ENCODE measurements around the gene KCNT1.

KCNT1 gene

DNA sequence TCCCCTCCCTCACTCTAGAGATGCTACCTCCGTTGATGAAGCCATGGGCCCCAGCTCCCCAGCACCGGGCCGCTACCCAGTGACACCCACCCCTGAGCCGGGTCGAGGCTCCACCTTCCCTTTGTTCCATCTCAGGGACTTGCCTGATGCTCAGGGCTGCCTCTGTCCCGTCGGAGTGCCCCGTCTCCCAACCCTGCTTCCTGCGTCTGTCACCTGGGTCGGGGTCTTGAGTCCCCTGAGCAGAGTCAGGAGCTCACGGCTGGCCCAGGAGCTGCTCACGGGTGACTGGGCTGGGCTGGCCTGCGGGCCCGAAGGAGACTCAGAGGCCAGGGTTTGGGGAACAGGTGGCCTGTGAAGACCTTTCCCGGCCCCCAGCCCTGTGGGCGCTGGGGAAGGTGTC lies 85.3 kb downstream of the KCNT1 start:
- DNase-seq, result no peak

DNA sequence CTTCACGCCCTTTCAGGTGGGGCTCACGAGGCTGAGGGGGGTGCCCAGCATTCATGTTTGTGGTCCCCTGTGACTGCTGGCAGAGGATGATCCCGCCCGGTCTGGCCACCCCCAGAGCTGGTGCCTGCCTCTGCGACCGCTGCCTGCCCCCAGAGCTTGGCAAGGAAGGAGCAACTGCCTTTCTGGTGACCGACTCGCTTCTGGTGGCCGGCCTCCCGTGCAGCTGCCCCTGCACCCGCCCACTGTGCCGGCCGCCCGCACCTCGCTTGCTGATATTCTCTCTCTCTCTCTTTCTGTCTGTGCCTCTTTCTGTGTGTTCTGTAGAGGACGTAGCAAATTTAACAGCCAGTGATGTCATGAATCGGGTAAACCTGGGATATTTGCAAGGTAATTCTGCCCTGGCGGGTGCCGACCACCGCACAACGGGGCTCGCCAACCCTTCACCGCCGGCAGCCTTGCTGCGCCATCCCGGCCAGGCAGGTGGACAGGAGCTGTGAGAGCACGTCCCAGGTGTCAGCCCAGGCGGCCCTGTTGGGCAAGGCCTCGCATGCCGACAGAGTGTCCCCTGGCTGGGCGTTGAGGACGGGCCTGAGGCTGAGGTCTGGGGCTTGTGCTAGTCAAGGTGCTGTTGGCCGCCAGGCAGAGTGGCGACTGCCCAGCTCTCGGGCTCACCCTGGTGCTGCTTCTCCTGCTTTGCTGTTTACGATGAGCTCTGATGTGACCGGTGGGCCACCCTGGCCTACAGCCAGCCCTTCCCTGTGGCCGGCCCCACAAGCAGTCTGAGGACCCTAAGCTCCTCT lies 86.0 kb downstream of the KCNT1 start:
- DNase-seq, result no peak

DNA sequence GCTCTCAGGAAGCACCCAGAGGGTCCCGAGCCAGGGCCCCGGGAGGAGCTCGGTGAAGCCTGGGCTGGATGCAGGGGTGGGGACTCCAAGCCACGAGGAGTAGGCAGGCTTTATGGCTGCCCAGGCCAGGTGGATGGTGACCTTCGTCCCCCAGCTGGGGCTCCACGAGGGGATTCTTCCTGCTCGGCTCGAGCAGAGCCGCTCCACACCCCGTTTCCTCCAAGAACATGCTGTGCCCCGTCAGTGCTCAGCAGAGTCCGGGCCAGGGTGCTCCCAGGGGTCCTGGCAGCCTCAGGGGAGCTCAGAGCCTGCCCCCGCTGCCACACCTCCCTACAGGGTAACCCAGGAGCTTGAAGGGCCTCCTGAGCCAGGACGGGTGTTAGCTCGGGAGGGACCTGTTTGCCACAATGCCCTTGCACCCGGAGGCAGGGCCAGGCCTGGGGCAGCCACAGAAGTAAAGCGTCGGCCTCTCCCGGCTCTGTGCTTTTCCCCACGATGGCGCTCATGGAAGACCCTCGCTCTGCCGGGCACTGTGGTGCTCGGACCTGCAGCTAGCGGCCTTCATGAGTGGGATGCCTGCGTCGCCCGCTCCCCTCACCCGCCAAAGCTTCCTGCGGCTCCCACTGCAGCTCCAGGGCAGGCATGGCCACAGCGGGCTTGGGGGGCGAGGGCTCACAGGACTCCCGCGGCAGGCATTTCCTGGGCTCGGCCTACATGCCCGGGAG lies 86.8 kb downstream of the KCNT1 start:
- DNase-seq, result no peak

DNA sequence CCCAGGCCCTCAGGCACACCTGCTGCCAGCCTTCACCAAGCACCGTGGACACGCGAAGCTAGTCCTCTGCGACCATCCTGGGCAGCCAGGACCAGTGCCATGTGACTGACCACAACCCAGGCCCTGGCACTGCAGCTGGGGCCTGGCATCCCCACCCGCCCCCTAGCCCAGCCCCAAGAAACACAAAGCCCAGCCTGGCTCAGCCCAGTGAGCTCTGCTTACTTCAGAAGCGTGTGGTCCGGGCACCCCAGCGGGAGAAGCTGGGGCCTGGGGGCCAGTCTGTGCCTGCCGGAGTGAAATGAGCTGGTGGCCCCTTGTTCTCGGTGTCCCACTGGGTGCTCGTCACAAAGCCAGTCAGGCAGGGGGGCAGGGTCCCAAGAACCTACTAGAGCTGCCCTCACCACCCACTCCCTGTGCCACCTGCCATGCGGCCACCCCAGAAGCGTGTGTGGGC lies 87.9 kb downstream of the KCNT1 start:
- no peak for DNase-seq

DNA sequence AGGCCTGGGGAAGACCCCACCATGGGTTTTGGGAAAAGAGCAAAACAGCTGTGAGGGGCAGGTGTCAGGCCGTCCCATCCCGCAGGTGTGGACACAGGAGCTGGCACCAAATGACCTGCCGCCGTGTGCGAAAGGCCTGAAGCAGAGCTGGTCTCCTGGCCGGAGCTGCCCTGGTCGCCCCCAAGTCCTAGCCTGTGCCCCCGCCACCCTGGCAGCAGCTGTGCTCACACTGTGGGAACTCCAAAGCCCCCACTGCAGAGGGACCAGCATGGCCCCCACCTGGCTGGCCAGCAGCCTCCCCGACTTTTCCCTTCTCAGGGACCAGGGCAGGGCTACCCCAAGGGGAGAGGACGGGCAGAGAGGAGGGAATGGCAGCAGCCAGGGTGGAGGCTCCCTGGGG lies 88.4 kb downstream of the KCNT1 start:
- no peak for DNase-seq

DNA sequence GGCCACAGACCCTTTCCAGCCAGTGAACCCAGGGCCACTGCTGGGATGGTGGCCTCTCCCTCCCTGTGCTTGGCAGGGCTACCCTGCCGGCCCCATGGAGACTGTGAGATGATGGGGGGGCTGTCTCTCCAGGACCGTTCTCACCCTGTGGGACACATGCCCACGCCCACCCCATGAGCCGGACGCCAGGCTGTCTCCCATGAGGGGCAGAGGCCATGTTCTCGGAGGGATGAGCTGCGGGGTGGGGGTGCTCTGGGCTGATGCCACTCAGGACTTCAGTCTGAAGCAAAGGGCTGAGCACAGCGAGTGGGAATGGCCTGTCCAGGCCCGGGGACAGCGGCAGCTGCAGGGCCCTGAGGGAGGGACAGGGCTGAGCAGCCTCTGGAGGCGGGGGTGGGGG lies 88.9 kb downstream of the KCNT1 start:
- no peak for DNase-seq

DNA sequence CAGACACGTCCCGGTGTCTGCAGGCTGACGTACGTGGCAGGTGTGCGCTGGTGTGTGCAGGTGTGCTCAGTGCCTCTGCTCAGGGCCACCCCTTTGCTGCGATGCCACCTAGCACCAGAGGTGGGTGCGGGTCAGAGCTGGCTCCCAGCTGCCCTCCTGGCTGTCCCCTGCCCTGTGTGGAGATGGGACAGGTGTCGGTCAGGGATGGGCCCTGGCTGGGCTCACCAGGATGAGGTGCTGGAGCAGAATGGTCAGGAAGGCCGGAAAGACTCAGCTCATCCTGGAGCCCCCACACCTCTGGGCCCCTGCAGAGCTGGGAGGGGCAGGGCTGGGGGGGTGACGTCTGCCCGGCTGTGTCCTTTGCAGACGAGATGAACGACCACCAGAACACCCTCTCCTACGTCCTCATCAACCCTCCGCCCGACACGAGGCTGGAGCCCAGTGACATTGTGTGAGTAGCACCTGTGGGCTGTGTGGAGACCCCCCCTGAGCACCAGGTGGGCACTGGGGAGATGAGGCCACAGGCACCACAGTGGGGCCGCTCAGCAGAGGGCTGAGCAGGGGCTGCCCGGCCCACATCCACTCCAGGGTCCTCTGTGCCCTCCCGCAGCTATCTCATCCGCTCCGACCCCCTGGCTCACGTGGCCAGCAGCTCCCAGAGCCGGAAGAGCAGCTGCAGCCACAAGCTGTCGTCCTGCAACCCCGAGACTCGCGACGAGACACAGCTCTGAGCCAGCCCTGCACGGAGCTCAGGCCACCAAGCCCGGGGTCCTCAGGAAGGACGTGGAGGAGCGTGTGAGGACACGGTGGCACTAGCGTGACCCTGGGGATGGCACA lies 89.7 kb downstream of the KCNT1 start:
- DNase-seq, result no peak

DNA sequence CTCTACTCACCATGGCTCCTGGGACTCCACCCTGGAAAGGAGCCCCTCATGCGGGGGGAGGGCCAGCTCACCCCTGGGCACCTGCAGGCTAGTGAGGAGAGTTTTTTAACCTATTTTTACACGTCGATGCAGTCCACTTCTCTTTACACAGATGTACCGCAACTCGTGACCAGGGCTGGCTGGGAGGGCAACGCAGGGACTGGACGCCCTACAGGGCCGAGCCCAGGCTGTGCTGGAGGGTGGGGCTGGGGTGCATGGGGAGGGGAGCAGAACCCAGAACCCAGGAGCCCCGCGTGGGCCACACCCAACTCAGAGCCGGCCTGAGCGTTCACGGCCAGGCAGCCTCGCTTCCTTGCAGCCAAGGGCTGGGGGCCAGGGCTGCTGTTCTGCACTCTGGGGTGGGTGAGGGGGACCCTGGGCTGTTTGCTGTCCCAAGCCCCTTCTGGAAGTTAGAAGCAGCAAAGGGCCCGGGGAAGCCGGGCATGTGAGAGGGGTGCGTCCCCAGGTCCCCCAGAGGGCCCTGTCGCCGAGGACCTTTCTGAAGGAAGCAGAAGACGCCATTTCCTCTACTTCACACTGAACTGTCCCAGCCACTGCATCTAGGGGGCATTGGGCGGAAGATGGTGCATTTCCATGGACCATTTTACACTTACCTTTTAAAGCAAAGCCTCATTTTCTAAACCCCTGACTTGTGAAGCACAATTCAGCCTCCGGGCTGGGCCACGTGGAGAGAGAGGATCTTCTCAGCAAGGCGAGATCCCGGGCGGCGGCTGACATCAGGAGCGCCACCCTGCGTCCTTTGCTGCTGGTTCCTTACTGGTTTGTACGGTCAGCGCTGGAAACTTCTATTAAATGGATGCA lies 90.5 kb downstream of the KCNT1 start:
- no peak for DNase-seq

DNA sequence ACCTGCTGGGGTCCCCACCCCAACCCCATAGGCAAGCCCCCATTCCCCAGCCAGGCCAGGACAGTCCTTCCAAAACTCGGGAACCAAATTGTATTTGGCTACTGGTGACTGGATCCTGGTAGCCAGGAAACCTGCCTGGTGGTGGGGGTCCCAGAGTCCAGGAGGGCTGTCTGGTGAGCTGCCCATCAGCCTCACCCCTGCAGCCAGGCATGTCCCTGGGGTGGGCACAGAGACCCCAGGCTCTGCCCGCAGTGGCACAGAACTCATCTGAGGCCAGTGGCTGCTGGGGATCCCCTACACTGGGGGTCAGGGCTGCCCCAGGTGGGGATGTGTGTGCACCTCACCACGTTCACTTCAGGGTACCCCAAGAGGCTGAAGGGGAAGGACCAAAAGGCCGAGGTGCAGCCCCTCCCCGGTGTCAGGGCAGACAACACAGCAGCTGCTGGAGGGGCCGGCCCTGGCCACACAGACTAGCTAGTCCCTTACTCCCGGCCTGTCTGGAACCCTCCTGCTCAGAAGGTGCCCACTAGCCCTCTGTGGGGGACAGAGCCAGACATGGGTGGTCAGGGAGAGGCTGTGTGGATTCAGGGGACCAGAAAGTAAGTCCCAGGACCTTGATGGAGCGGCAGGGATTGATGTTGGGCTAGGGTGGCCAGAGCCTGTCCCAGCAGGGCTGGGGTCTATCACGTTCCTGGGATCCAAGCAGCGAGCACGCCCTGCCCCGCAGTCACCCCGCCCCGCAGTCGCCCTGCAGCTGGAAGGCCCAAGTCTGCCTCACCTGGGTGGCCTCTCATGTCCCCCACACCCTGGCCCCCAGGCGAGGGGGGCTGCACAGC lies 91.5 kb downstream of the KCNT1 start:
- DNase-seq, result no peak

DNA sequence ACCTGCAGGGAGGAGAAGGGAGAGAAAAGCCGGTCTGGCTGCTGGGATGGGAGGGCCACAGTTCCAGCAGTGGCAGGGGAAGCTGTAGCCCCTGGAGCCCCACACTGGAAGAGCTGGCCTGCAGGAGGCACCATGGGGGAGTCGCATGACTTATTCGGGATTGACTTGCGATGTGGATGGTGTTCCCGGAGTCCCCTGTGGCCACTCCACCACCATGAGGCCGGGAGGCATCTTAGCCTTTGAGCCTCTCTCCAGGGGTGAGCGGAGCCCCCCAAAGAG lies 92.0 kb downstream of the KCNT1 start:
- no peak for DNase-seq

DNA sequence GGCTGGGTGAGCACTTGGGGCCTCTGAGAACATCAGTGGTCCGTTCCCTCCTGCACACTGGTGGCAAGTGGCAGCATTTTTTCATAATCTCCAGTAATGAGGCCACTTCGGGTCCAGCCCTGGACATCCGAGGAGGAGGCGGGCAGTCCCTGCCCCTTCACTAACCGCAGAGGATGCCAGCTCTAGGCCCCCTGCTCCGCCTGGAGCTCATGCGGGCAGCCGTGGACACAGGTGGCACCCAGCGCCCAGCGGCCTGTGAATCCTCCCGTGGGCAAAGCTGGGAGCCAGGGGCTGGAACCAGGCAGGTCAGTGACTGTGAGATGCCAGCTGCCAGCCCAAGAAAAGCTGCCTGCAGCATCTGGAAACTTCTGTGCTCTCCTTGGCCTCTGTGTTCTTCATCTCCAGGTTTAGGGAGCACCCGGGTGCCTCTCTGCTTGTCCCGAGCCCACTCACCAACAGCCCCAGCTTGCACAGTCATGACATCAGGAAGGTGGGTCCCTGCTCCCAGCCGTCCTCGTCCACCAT lies 92.4 kb downstream of the KCNT1 start:
- DNase-seq, result no peak

DNA sequence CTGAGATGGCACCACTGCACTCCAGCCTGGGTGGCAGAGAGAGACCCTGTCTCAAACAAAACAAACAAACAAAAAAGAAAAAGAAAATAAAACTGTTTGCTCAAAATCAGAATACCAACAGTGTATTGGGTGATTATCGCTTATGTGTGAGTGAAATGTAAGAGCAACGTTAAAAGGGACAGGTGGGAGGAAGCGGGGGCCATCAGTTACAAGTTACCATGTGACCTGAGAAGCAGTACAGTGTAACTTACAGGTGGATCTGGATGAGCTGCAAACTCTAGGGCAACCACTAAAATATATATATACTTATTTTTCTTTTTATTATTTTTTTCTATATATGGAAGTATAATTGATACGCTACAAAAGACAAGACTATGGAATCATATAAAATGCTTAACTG lies 93.4 kb downstream of the KCNT1 start:
- DNase-seq, result no peak

DNA sequence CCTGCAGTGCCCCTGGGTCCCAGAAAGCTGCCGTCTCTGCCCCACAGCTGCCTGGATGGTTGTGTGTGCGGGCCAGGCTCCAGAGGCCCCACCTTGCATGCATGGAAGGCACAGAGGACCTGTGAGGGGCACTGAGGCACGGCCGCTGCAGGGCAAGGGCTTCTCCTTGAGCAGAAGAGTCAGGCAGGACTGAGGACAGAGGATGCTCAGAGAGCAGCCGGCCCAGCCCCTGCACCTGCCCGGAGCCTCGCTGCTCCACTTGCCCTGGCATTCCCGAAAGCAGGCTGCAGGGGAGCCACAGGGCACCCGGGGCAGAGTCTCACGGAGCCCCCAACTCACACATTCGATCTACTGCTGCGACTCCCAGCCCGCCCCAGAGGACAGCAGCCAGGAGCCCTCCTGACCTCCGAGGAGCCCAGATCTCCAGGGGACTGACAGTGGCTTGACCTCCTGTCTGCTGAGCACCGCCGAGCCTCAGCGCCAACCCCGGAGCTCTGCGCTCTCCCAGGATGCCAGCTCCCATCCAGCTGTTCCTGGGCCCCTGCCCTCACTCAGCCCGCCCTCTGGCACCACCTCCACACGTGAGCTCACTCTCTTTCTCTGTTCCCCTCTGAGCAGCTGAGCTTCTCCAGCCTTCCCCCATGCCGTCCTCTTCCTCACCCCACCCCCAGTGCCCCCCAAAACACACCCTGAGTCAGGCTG lies 95.0 kb downstream of the KCNT1 start:
- DNase-seq, result no peak

DNA sequence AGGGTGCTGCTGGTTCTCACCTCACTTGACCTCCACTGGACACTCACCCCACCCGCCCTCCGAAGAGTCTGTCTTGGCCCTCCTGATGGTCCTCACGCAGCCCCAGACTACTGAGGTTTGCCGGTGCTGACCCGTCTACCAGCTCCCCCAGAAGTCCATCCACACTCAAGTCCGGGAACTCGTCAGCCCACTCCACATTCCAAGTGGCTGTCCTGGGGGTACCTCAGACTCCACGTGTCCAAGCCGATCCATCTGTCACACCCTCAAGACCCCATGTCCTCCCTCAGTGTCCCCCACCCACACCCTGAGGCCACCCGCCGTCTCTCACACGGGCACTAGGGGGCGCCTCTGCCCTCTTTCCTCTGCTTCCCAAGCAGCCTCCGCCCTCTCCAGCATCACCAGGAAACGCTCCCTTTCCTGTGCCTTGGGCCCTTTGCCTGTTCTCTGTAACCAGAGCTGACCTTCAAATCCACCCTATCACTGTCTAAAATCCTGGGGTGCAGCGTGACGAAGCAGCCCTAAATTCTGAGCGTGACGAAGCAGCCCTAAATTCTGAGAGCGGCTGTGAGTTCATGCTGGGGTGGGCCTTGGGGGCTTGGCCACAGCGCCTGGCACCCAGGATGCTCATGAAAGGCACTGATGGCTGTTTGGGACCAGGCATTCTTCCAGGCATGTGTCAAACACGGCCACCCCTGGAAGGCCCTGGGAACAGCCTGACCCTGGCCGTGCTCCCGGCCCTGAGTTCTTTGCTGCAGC lies 95.7 kb downstream of the KCNT1 start:
- peak; percentile 15 for DNase-seq

DNA sequence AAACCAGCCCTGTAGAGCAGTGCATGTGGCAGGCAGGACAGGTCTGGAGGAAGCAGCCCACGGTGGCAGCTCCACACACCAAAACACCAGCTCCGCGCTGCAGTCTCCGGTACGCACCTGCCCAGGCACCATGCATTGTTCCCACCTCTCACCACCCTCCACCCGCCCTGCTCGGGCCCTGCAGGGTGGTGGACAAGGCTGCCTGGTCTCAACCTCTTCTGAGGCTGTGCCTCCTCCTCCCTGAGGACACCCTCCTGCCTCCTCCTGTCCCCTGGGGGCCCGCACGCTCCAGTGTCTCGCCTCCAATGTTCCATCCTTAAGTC lies 96.2 kb downstream of the KCNT1 start:
- no peak for DNase-seq

DNA sequence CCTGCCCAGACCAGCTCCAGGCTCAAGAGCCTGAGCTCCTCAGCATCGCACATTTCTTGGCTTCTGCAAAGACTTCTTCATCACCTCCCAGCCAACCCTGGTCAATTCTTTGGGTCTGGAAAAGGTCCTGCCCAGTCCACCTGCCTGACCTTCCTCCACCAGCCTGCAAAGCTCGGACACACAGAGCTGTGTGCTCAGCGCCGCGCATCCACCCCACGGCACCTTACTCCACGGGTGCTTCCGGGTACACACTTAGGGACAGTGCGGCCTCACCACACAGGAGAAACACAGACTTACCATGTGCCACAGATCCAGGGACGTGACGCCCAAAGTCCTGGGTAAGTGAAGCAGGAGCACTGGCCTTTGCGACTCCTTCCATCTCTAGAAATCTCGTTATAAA lies 97.3 kb downstream of the KCNT1 start:
- no peak for DNase-seq

DNA sequence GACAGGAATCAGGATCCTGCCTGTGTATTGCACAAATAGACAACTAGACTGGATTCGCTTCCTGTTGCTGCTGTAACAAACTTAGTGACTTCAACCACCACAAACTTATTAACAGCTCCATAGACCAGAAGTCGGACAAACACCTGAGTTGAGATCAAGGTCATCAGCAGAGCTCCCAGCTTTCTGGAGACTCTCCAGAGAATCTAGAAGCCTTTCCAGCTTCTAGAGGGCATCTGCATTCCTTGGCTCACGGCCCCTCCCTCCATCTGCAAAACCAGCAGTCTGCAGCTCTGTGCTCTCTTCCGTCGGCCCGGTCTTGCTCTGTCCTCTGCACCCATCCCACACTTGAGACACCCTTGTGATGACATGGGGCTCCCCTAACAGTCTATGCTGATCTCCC lies 99.1 kb downstream of the KCNT1 start:
- no peak for DNase-seq

DNA sequence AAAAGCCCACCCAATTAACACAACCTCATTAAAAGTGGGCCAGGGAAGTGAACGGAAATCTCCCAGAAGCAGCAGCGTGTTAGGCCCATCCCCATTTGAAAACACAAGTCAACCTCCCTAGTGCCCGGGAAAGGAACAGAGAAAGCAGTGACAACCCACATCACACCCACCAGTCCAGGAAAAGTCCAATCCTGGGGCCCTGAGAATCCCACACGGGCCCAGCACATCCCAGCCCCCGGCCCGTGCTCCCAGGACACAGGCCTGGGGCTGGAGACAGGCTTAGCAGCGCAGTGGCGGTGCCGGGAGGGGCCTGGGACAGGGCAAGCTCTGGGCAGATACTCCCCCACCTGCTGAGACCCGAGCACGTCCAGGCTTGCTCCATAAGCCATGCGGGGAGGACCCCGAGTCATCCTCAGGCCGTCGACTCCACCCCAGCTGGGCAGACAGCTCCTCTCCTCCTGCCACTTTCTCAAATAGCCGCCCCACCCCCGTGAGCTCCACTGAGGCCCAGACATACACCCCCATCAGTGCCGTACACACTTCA lies 101.0 kb downstream of the KCNT1 start:
- no peak for DNase-seq

DNA sequence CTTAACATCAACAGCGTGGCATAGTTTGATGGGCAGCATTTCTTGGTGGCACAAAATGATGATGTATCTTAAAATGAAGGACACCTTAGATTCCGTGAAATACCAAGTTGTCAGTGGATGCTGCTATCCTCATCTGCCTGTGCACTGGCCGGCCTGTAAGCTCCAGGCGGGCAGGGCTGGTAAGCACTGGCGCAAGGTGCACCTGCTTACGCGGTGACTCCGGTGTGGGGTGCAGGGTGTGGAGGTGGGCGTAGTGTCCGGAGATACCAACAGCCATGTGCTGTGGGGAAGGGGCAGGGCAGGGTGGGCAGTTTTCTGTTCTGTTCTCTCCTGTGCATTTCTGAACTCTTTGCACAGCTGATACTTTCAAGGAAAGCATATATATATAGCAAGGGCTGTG lies 101.5 kb downstream of the KCNT1 start:
- no peak for DNase-seq

Measured in NCI-H1092 treated with DMSO at 0.1 percent for 48 hours (cell line).